RWPE2 (cell line): Measurements from ENCODE around the gene AP1S1.

ENCODE experiments used
- ATAC-seq: fragments of 200-7000 bp; cut with Tn5 transposase; 3 replicates; pipeline ENCODE4 v1.9.1; 2021; ENCODE audit warnings: low read depth
- DNase-seq: peaks from one replicate; pipeline ENCODE4 v3.0.0-alpha.2; 2020; ENCODE audit warnings: low spot score
- H3K27ac ChIP-seq: fragments of 450-650 bp; 2 replicates; pipeline ENCODE4 v1.5.1; 2017; ENCODE audit warnings: mild to moderate bottlenecking; ENCODE audit not compliant: poor library complexity, severe bottlenecking
- H3K27me3 ChIP-seq: fragments of 250-450 bp; sonication (Bioruptor Pico); 2 replicates; pipeline ENCODE4 v1.5.1; 2021; ENCODE audit warnings: mild to moderate bottlenecking, moderate library complexity; ENCODE audit not compliant: insufficient read depth, poor library complexity, severe bottlenecking
- H3K36me3 ChIP-seq: fragments of 250-450 bp; sonication (Bioruptor Pico); 2 replicates; pipeline ENCODE4 v1.5.1; 2020; ENCODE audit warnings: low read depth, mild to moderate bottlenecking, moderate library complexity
- H3K4me1 ChIP-seq: fragments of 250-450 bp; sonication (Bioruptor Pico); 2 replicates; pipeline ENCODE4 v1.5.1; 2021; ENCODE audit warnings: mild to moderate bottlenecking, moderate library complexity; ENCODE audit not compliant: insufficient read depth, poor library complexity, severe bottlenecking
- H3K4me3 ChIP-seq: fragments of 250-450 bp; sonication (Bioruptor Pico); 2 replicates; pipeline ENCODE4 v1.5.1; 2021; ENCODE audit warnings: mild to moderate bottlenecking, moderate library complexity; ENCODE audit not compliant: severe bottlenecking
- H3K9me3 ChIP-seq: fragments of 250-450 bp; sonication (Bioruptor Pico); 2 replicates; pipeline ENCODE4 v1.5.1; 2021; ENCODE audit warnings: mild to moderate bottlenecking, moderate library complexity; ENCODE audit not compliant: severe bottlenecking
- TF ChIP-seq, protein P1 (sequence below): fragments of 450-650 bp; IDR thresholded peaks from one replicate; pipeline ENCODE4 v1.5.1; 2017; ENCODE audit warnings: mild to moderate bottlenecking, moderate library complexity; ENCODE audit not compliant: poor library complexity, severe bottlenecking

Gene AP1S1

DNA sequence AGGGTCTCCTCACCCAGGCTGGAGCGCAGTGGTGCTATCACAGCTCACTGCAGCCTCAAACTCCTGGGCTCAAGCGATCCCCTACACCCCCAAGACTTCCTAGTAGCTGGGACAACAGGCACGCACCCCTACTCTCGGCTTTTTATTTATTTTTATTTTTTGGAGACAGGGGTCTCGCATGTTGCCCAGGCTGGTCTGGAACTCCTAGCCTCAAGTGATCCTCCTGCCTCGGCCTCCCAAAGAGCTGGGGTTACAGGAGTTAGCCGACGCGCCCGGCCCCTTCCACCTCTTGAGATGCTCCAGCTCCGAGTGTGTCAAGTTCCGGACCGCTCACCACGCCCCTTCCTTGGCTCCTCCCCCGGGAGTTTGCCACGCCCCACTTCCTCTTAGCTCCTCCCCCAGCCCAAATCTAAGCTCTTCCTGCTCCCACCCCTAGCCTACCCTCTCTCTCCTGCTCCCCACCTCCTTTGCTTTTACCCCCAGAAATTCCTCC lies 19.5 kb downstream of the AP1S1 start:
- Histone ChIP-seq H3K9me3 (no peaks in the 10 kb centered on the region), H3K4me1 (peaks cover 15% of the 10 kb centered on the region), H3K27me3 (peaks cover 76% of the 10 kb centered on the region), H3K4me3 (peak overlapping the region; percentile 8), H3K36me3 (no peaks in the 10 kb centered on the region), H3K27ac (no peak overlapping the region)
- DNase-seq, result no peak
- TF ChIP-seq, protein P1, sequence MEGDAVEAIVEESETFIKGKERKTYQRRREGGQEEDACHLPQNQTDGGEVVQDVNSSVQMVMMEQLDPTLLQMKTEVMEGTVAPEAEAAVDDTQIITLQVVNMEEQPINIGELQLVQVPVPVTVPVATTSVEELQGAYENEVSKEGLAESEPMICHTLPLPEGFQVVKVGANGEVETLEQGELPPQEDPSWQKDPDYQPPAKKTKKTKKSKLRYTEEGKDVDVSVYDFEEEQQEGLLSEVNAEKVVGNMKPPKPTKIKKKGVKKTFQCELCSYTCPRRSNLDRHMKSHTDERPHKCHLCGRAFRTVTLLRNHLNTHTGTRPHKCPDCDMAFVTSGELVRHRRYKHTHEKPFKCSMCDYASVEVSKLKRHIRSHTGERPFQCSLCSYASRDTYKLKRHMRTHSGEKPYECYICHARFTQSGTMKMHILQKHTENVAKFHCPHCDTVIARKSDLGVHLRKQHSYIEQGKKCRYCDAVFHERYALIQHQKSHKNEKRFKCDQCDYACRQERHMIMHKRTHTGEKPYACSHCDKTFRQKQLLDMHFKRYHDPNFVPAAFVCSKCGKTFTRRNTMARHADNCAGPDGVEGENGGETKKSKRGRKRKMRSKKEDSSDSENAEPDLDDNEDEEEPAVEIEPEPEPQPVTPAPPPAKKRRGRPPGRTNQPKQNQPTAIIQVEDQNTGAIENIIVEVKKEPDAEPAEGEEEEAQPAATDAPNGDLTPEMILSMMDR, result no peak
- ATAC-seq, result peak; percentile 72

GRCh38 chr7:101174322-101174854 lies 20.1 kb downstream of the AP1S1 start:
- no peak for DNase-seq
- H3K9me3 ChIP-seq, result no peaks in the 10 kb centered on the region
- 0 out of 3 replicates have a peak, but pooled peaks have one; percentile 1 for ATAC-seq
- H3K4me1 ChIP-seq, result peaks cover 9% of the 10 kb centered on the region
- no peak overlapping the region for H3K27ac ChIP-seq
- TF ChIP-seq, protein P1, result no peak
- H3K27me3 ChIP-seq, result peaks cover 75% of the 10 kb centered on the region
- H3K36me3 ChIP-seq, result no peaks in the 10 kb centered on the region
- H3K4me3 ChIP-seq, result no peak overlapping the region

GRCh38 chr7:101175664-101176063 lies 21.4 kb downstream of the AP1S1 start:
- DNase-seq (no peak), ATAC-seq (no peak)
- peaks cover 7% of the 10 kb centered on the region for H3K4me1 ChIP-seq
- no peaks in the 10 kb centered on the region for H3K9me3 ChIP-seq
- H3K27me3 ChIP-seq, result peaks cover 75% of the 10 kb centered on the region
- no peaks in the 10 kb centered on the region for H3K36me3 ChIP-seq
- H3K27ac ChIP-seq, result no peak overlapping the region
- TF ChIP-seq, protein P1, result no peak
- H3K4me3 ChIP-seq, result no peak overlapping the region

- Histone ChIP-seq H3K4me1 (peaks cover 7% of the 10 kb centered on the region), H3K27me3 (peaks cover 62% of the 10 kb centered on the region), H3K36me3 (no peaks in the 10 kb centered on the region), H3K27ac (no peak overlapping the region), H3K4me3 (no peak overlapping the region), H3K9me3 (no peaks in the 10 kb centered on the region)
- TF ChIP-seq, protein P1, result no peak
- DNase-seq (no peak), ATAC-seq (no peak)
These were observed 23.4 kb downstream of the AP1S1 start for GRCh38 chr7:101177644-101178043.

DNA sequence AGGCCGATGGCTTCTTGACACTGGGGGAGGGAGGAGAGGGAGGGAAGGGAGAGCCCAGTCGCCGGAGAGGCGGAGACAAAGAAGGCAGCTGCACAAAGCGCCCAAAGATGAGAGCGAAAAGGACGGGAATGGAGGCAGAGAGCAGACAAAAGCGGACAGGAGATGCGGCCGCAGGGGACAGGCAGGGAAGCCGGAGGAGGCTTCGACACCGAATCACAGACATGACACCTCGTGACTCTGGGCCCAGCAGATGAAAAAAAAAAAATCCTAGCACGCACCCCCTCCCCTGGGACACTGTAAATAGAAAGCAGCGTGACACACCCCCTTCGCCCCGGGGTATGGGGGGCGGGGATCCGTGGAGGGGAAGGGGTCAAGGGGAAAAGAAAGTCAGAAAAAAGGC lies 24.8 kb downstream of the AP1S1 start:
- Histone ChIP-seq H3K4me1 (no peaks in the 10 kb centered on the region), H3K36me3 (no peaks in the 10 kb centered on the region), H3K27ac (no peak overlapping the region), H3K27me3 (peaks cover 49% of the 10 kb centered on the region), H3K9me3 (no peaks in the 10 kb centered on the region), H3K4me3 (no peak overlapping the region)
- DNase-seq, result no peak
- TF ChIP-seq, protein P1, result no peak
- ATAC-seq, result no peak
